Measurements from ENCODE around the gene ITPK1.

GRCh38 chr14:92994131-92994676, 121.5 kb downstream of the ITPK1 start:
- TF ChIP-seq CTCF (IDR thresholded peaks at IDR 0.05) (no peak), POLR2A (IDR thresholded peaks at IDR 0.05) (no peak)

All from breast epithelium (tissue), 3 donors.